NCI-H1105 (cell line): ENCODE data around the gene DYNLT5.
"Not testable (repeated sequence)": the region's sequence is repeated elsewhere in the genome, so short reads cannot be mapped to it uniquely, and the experiment has no call there.

Experiments
- DNase-seq: peaks from one replicate; lab custom pipeline; 2025; lab: John Stamatoyannopoulos, UW

The DYNLT5 gene

DNA sequence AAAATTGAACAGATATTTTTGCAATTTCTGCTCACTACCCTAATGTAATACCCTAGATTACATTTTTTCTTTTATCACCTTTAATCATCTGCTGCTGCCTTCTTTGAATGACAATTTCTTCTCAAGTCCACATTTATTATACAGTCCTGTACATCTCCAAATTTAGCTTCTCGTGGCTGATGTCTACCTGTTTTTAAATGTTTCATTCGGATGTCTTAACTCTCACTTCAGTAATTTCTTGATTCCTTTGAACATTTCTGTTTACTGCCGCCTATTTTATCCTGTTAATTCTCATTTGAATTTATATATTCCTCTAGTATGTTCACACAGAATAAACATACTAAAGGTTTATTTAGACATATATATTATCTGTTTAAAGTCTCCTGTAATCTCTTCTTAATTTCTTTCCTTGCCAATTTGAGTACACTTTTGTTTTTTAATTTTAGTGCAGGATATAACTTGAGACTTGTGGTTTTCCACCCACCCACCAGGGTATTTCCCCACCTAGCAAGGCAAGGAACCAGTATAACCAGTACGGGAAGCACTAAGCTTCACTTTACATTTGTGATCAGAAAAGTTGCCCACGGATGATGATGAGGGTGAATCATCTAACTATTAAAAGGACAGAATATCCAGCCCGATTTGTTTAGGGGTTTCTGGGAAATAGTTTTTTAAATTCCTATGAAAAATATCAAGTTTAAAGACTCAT, 36.1 kb downstream of the DYNLT5 start:
- no peak for DNase-seq

DNA sequence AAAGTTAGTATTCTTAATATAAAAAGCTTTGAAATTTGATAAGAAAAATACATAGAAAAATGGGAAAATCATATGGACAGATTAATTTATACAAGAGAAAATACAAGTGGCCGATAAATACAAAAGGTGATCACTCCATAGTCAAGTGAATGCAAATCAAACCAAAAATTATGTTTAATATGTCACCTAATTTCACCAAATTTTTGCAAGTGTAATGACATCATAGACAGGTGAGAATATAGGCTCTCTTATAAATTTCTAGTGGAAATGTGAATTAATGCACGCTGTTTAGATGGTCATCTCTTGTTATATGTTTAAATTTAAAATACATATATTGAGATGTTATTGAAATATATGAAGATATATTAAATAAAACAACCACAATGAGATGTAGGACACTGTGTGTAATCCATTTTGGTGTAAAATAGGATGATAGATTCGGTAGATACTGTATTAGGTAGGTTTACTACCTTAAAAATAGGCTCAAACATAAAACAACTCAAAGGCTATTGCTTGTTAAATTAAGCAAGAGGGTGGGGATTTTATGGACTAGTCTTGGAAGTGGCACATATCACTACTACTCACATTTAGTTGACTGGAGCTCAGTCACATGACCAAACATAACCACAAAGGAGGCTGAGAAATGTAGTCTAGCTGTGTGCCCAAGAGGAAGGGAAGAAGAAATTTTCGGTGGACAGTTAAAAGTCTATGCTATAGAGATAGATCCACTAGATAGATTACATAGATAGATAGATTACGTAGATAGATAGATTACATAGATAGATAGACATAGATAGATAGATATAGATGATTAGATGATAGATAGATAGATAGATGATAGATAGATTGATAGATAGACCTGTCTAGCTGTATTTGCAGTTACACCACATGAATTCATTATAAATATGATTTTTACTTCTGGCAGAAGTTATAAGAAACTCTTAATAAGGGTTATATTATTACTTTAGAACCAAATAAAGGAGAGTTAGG, 39.7 kb downstream of the DYNLT5 start:
- no peak for DNase-seq

DNA sequence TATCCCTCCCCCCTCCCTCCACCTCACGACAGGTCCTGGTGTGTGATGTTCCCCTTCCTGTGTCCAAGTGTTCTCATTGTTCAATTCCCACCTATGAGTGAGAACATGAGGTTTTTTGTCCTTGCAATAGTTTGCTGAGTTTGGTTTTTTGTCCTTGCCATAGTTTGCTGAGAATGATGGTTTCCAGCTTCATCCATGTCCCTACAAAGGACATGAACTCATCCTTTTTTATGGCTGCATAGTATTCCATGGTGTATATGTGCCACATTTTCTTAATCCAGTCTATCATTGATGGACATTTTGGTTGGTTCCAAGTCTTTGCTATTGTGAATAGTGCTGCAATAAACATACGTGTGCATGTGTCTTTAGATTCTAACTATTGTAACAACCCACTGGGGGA, 43.6 kb downstream of the DYNLT5 start:
- DNase-seq = not testable (repeated sequence)

DNA sequence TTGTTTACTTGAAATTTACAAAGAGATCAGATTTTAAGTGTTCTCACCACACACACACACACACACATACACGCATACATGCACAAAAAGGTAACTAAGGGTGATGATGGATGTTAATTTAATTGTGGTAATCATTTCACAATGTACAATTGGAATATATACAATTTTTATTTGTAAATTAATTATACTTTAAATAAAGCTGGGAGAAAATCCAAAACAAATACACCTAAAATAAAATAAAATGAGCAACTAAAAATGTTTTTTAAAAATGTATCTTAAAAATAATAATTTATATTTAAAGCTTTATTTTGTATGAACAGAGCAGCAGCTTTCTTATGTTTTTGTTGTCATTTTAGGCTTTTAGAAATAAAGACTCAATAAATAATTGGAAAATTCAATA, 57.0 kb downstream of the DYNLT5 start:
- DNase-seq = no peak

DNA sequence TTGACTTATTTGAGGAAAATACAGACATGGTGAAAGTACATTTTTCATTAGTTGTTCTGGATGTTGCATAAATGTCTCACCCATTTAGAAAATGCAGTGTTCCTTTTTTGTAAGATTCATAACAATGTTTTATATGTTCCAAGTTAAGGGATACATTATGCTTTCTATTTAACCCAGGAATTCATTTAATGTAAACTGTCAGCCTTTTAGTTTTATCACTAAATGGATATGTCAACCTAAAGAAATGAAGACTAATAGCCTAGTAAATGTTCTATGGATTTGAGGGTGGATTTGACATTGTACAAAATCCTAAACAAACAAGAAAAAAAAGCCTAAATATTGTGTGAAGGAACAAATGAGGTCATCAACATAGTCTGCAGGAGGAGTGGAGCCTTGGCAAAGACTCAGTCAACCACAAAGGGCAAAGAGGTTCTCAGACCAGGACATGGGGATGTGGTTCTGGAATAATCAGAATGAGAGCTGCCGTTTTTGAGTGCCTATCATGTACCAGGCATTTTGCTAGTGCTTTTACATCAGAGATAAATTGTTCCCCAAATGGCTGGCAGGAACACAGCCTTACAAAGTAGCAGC, 57.6 kb downstream of the DYNLT5 start:
- DNase-seq = no peak

DNA sequence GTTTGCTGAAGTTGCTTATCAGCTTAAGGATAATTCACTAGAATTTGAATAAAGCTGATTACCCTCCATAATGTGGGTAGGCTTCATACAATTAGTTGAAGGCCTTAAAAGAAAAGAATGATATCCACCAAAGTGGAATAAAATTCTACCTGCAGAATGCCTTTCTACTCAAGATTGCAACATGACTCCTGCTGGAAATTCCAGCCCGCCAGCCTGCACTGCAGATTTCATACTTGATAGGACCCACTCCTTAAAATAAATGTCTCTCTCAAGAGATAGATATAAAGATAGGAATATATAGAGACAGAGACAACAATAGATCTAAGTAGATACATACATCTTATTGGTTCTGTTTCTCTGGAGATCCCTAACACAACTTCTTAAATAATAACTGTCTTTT, 72.5 kb downstream of the DYNLT5 start:
- DNase-seq = no peak
